PC-9 (cell line): Measurements from ENCODE around the gene PHOSPHO1. TPM values are rescaled to one million over a fixed set of nuclear protein-coding genes. Genes with fewer than 3 reads are reported as not detected.

Experiments used
- BruUV-seq: library from RNA; stranded (reverse); fragments of 400-500 nt; replicated peaks from 2 replicates; lab custom pipeline; 2021; lab: Mats Ljungman, UMichigan
- CTCF ChIA-PET: fragments of 300-600 bp; sonication (Branson Sonifier 250); formaldehyde crosslinking; loops from one replicate; lab custom pipeline; 2022; ENCODE audit warnings: antibody characterized with exemption; lab: Charles Lee
- POLR2A ChIA-PET: fragments of 300-600 bp; sonication (Branson Sonifier 250); formaldehyde crosslinking; loops from one replicate; lab custom pipeline; 2022; ENCODE audit warnings: antibody characterized with exemption; ENCODE audit not compliant: unreplicated experiment; lab: Charles Lee
- DNase-seq, 2 experiments: peaks; one replicate each; pipeline versions ENCODE4 v3.0.0 to v3.0.0-alpha.2; 2015 to 2022; ENCODE audit warnings: mixed read lengths in 1 of 2
- H2AFZ ChIP-seq: fragments of 200-600 bp; sonication (generic); 2 replicates; pipeline ENCODE4 v1.8.1; 2017; ENCODE audit warnings: antibody characterized with exemption
- H3F3A ChIP-seq: fragments of 200-600 bp; sonication (generic); 2 replicates; pipeline ENCODE4 v1.8.1; 2017; ENCODE audit warnings: antibody characterized with exemption, mild to moderate bottlenecking, low read depth; ENCODE audit not compliant: insufficient read depth
- H3K27ac ChIP-seq: fragments of 200-600 bp; sonication (generic); 2 replicates; pipeline ENCODE4 v1.6.1; 2016; ENCODE audit warnings: mixed run types
- H3K27me3 ChIP-seq: fragments of 200-600 bp; sonication (generic); 2 replicates; pipeline ENCODE4 v1.6.1; 2016; ENCODE audit warnings: low read depth, mixed run types; ENCODE audit not compliant: insufficient read depth
- H3K36me3 ChIP-seq: fragments of 200-600 bp; sonication (generic); 2 replicates; pipeline ENCODE4 v1.6.1; 2016; ENCODE audit warnings: low read depth, mixed run types
- H3K4me1 ChIP-seq: fragments of 200-600 bp; sonication (generic); replicated peaks from 2 replicates; pipeline ENCODE4 v1.6.1; 2016; ENCODE audit warnings: mixed run types; ENCODE audit not compliant: insufficient read depth
- H3K4me2 ChIP-seq: fragments of 200-600 bp; sonication (generic); 2 replicates; pipeline ENCODE4 v1.6.1; 2017; ENCODE audit warnings: mixed run types
- H3K4me3 ChIP-seq: fragments of 200-600 bp; sonication (generic); 2 replicates; pipeline ENCODE4 v1.6.1; 2016; ENCODE audit warnings: mixed run types
- H3K79me2 ChIP-seq: fragments of 200-600 bp; sonication (generic); 2 replicates; pipeline ENCODE4 v1.6.1; 2017; ENCODE audit warnings: low read depth, mixed run types
- H3K9me2 ChIP-seq: fragments of 200-600 bp; sonication (generic); 2 replicates; pipeline ENCODE4 v1.8.1; 2017; ENCODE audit warnings: mild to moderate bottlenecking; ENCODE audit not compliant: insufficient read depth
- H3K9me3 ChIP-seq: fragments of 200-600 bp; sonication (generic); 2 replicates; pipeline ENCODE4 v1.8.1; 2016; ENCODE audit warnings: low read depth; ENCODE audit not compliant: insufficient read depth
- H4K20me1 ChIP-seq: fragments of 200-600 bp; sonication (generic); 2 replicates; pipeline ENCODE4 v1.8.1; 2017; ENCODE audit not compliant: insufficient read depth
- EZH2 ChIP-seq: fragments of 200-600 bp; sonication (generic); IDR thresholded peaks from 2 replicates; pipeline ENCODE4 v1.8.0; 2017; ENCODE audit warnings: antibody characterized with exemption, low read depth
- intact Hi-C: fragments of 100-400 bp; cut with micrococcal nuclease; formaldehyde crosslinking; loops from one replicate; pipeline ENCODE4 v1.10.0; 2022; ENCODE audit not compliant: unreplicated experiment
- total RNA-seq: library from RNA; stranded (reverse); gene quantifications from 2 replicates; pipeline ENCODE4 v1.2.3, GENCODE V29; 2021
- TF ChIP-seq, protein P1 (sequence below): fragments of 200-600 bp; sonication (generic); conservative IDR thresholded peaks from 2 replicates; pipeline ENCODE4 v1.6.1; 2017; ENCODE audit warnings: mixed run types, antibody characterized with exemption, mild to moderate bottlenecking, moderate library complexity

The PHOSPHO1 gene
- total RNA-seq, 1 experiment from 2014 or later, result not detected

GRCh38 chr17:49217651-49218413 is 12.8 kb downstream of the PHOSPHO1 start:
- POLR2A ChIA-PET, result no interaction called here
- H3K79me2 ChIP-seq, result no peaks in the 10 kb centered on the region
- H3K9me3 ChIP-seq, result no peaks in the 10 kb centered on the region
- H4K20me1 ChIP-seq, result no peaks in the 10 kb centered on the region
- no peak overlapping the region for H3K4me2 ChIP-seq
- no peaks in the 10 kb centered on the region for H3K36me3 ChIP-seq
- BruUV-seq, result no TSS peak
- H3K27me3 ChIP-seq, result peaks cover 5% of the 10 kb centered on the region; the same call in 1 of the 2 replicates
- DNase-seq, result no peak
- CTCF ChIA-PET, result no interaction called here
- intact Hi-C loops, result no loop called here
- no peak overlapping the region for H3K27ac ChIP-seq
- H3K4me3 ChIP-seq, result no peak overlapping the region
- TF ChIP-seq, protein P1, sequence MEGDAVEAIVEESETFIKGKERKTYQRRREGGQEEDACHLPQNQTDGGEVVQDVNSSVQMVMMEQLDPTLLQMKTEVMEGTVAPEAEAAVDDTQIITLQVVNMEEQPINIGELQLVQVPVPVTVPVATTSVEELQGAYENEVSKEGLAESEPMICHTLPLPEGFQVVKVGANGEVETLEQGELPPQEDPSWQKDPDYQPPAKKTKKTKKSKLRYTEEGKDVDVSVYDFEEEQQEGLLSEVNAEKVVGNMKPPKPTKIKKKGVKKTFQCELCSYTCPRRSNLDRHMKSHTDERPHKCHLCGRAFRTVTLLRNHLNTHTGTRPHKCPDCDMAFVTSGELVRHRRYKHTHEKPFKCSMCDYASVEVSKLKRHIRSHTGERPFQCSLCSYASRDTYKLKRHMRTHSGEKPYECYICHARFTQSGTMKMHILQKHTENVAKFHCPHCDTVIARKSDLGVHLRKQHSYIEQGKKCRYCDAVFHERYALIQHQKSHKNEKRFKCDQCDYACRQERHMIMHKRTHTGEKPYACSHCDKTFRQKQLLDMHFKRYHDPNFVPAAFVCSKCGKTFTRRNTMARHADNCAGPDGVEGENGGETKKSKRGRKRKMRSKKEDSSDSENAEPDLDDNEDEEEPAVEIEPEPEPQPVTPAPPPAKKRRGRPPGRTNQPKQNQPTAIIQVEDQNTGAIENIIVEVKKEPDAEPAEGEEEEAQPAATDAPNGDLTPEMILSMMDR, result no peak
- no peak for TF ChIP-seq EZH2
- no peaks in the 10 kb centered on the region for H3F3A ChIP-seq
- no peaks in the 10 kb centered on the region for H3K9me2 ChIP-seq
- no peaks in the 10 kb centered on the region for H3K4me1 ChIP-seq
- no peak overlapping the region for H2AFZ ChIP-seq

DNA sequence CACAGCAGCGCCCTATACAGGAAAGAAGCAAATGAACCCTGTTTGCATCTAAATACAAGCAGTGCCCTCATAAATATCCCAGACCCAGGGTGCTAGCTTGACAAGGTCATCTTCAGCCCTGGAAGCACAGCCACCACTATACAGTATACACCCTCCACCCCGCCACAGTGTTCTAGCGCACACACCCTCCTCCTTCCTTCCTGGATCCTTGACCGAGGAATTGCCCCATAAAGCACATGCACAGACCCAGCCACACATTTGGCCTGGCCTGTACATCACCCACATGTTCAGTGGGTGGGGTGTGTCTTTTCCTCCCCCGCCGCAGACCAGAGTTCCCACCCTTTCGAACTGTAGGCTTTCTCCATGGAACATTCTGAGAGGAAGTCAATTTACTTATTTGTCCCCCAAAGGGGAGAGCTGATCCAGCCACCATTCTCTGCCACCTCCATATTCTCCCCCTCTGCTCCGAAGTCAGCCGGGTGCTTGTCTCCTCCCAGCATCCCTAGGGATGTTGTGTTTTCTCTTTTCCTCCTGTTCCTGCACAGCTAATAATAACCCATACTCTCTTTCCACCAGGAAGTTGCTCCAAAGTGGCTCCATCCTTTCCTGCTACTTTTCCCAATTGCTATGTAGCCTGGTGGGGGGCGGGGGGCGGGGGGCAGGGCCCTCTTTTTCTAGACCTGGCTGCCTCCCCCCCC is 13.5 kb downstream of the PHOSPHO1 start:
- CTCF ChIA-PET, result no interaction called here

GRCh38 chr17:49216482-49216881 is 14.1 kb downstream of the PHOSPHO1 start:
- no peaks in the 10 kb centered on the region for H3F3A ChIP-seq

More for the DNA sequence above, 13.5 kb downstream of the PHOSPHO1 start:
- BruUV-seq, result no TSS peak
- POLR2A ChIA-PET, result no interaction called here
- Histone ChIP-seq H3K27ac (no peak overlapping the region), H3K4me3 (no peak overlapping the region), H3K4me2 (no peak overlapping the region), H3K36me3 (no peaks in the 10 kb centered on the region), H3K9me2 (no peaks in the 10 kb centered on the region), H3K79me2 (no peaks in the 10 kb centered on the region), H4K20me1 (no peaks in the 10 kb centered on the region), H3F3A (no peaks in the 10 kb centered on the region), H3K4me1 (no peaks in the 10 kb centered on the region), H3K9me3 (no peaks in the 10 kb centered on the region), H3K27me3 (no peaks in the 10 kb centered on the region), H2AFZ (no peak overlapping the region)
- intact Hi-C loops, result no loop called here
- TF ChIP-seq EZH2, result no peak
- TF ChIP-seq, protein P1, result no peak
- no peak for DNase-seq

More at GRCh38 chr17:49216482-49216881, 14.1 kb downstream of the PHOSPHO1 start:
- Histone ChIP-seq H3K4me1 (no peaks in the 10 kb centered on the region), H4K20me1 (no peaks in the 10 kb centered on the region), H3K4me2 (no peak overlapping the region), H3K9me3 (no peaks in the 10 kb centered on the region), H2AFZ (no peak overlapping the region), H3K27ac (no peak overlapping the region), H3K27me3 (no peaks in the 10 kb centered on the region), H3K4me3 (no peak overlapping the region), H3K36me3 (no peaks in the 10 kb centered on the region), H3K79me2 (no peaks in the 10 kb centered on the region), H3K9me2 (no peaks in the 10 kb centered on the region)
- intact Hi-C loops, result no loop called here
- no TSS peak for BruUV-seq
- POLR2A ChIA-PET, result no interaction called here
- CTCF ChIA-PET, result no interaction called here
- TF ChIP-seq, protein P1, result no peak
- TF ChIP-seq EZH2, result no peak
- DNase-seq, result no peak
